ENCODE results near the gene CHST3.
A peak's percentile ranks its signal among the peaks of the same experiment; 100 is the strongest.

The CHST3 gene

GRCh38 chr10:72043016-72043834 is 79.0 kb downstream of the CHST3 start:
- H3K4me3 ChIP-seq (ENCODE audit: low read depth, low read length): no peak overlapping the region
- no peak for TF ChIP-seq CTCF (IDR thresholded peaks at IDR 0.05; ENCODE audit: low read depth, low read length, missing control alignments)
- DNase-seq (ENCODE audit: low read depth): no peak

GRCh38 chr10:72044417-72045041 is 80.3 kb downstream of the CHST3 start:
- no peak for DNase-seq (ENCODE audit: low read depth)
- TF ChIP-seq CTCF (IDR thresholded peaks at IDR 0.05; ENCODE audit: low read depth, low read length, missing control alignments): no peak
- H3K4me3 ChIP-seq (ENCODE audit: low read depth, low read length): no peak overlapping the region

- no peak overlapping the region for H3K4me3 ChIP-seq (ENCODE audit: low read depth, low read length)
- no peak for TF ChIP-seq CTCF (IDR thresholded peaks at IDR 0.05; ENCODE audit: low read depth, low read length, missing control alignments)
- DNase-seq (ENCODE audit: low read depth): no peak
Observed at GRCh38 chr10:72045586-72045985, 81.4 kb downstream of the CHST3 start.

- TF ChIP-seq CTCF (IDR thresholded peaks at IDR 0.05; ENCODE audit: low read depth, low read length, missing control alignments): peak; percentile 99
- no peak overlapping the region for H3K4me3 ChIP-seq (ENCODE audit: low read depth, low read length)
- peak; percentile 73 for DNase-seq (ENCODE audit: low read depth)
Observed at GRCh38 chr10:72048450-72049124, 84.4 kb downstream of the CHST3 start.

- TF ChIP-seq CTCF (IDR thresholded peaks at IDR 0.05; ENCODE audit: low read depth, low read length, missing control alignments): no peak
- no peak overlapping the region for H3K4me3 ChIP-seq (ENCODE audit: low read depth, low read length)
- DNase-seq (ENCODE audit: low read depth): no peak
Observed at GRCh38 chr10:72049472-72049871, 85.3 kb downstream of the CHST3 start.

- no peak overlapping the region for H3K4me3 ChIP-seq (ENCODE audit: low read depth, low read length)
- DNase-seq (ENCODE audit: low read depth): no peak
- TF ChIP-seq CTCF (IDR thresholded peaks at IDR 0.05; ENCODE audit: low read depth, low read length, missing control alignments): no peak
Observed at GRCh38 chr10:72049969-72050781, 86.0 kb downstream of the CHST3 start.
